PFSK-1 (cell line): ENCODE measurements around the gene STH.

Source experiments
- FOXP2 ChIP-seq: optimal IDR thresholded peaks from 2 replicates; pipeline ENCODE3; 2011; ENCODE audit warnings: borderline replicate concordance, control low read depth, inconsistent platforms; ENCODE audit not compliant: insufficient read depth; ENCODE audit errors: extremely low read length, extremely low read depth
- POLR2AphosphoS5 ChIP-seq: IDR thresholded peaks from 2 replicates; pipeline ENCODE4 v1.6.1; 2012; ENCODE audit warnings: low read depth, mild to moderate bottlenecking, control low read depth, low read length, moderate library complexity

DNA sequence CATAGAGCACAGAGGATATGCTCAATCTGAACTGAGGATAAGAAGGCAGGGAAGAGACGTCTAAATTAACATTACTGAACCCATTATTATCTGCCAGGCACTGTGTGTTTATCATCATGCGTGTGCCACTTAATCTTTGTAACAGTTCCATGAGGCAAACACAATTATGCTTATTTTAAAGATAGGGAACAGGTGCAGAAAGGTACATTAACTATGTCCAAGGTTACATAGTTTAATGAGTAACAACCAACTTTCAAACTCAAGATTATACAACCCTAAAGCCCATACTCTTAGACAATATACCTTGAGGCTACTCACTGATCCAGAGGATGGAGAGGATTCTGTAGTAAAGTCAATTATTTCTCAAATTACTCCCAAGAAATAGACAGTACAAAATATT is 43.2 kb downstream of the STH start:
- TF ChIP-seq POLR2AphosphoS5 (no peak), FOXP2 (no peak)
